Medulla oblongata (tissue), 1 donor: ENCODE measurements around the gene LGALS12.
"Not testable (repeated sequence)": the region's sequence is repeated elsewhere in the genome, so short reads cannot be mapped to it uniquely, and the experiment has no call there.

ENCODE experiments used
- DNase-seq: peaks from one replicate; pipeline ENCODE4 v3.0.0-alpha.2; 2015; ENCODE audit errors: extremely low spot score

Gene LGALS12

GRCh38 chr11:63532799-63533475 lies 27.1 kb downstream of the LGALS12 start:
- no peak for DNase-seq

GRCh38 chr11:63534076-63534475 lies 28.2 kb downstream of the LGALS12 start:
- DNase-seq = no peak

- DNase-seq = no peak
Measured at GRCh38 chr11:63534895-63535461, 29.1 kb downstream of the LGALS12 start.

GRCh38 chr11:63535734-63536133 lies 29.9 kb downstream of the LGALS12 start:
- DNase-seq = no peak

GRCh38 chr11:63536669-63537292 lies 30.9 kb downstream of the LGALS12 start, which contains the start of gene PLAAT4:
Gene PLAAT4 (plus strand): TSS chr11:63536808. CDS start chr11:63536869, 61 bp downstream.
- DNase-seq = peak; percentile 90

- DNase-seq = peak; percentile 88
Measured at GRCh38 chr11:63537293-63538101, 31.6 kb downstream of the LGALS12 start.

- not testable (repeated sequence) for DNase-seq
Measured at GRCh38 chr11:63542506-63542905, 36.6 kb downstream of the LGALS12 start.

GRCh38 chr11:63543711-63544110 lies 37.8 kb downstream of the LGALS12 start:
- no peak for DNase-seq

GRCh38 chr11:63547061-63547460 lies 41.2 kb downstream of the LGALS12 start:
- no peak for DNase-seq

GRCh38 chr11:63548178-63548577 lies 42.3 kb downstream of the LGALS12 start:
- DNase-seq = no peak

GRCh38 chr11:63549411-63549810 lies 43.5 kb downstream of the LGALS12 start:
- peak; percentile 63 for DNase-seq

- not testable (repeated sequence) for DNase-seq
Measured at GRCh38 chr11:63550156-63550700, 44.3 kb downstream of the LGALS12 start.

GRCh38 chr11:63551091-63551888 lies 45.4 kb downstream of the LGALS12 start:
- DNase-seq = no peak

GRCh38 chr11:63551889-63552266 lies 46.0 kb downstream of the LGALS12 start:
- DNase-seq = no peak

GRCh38 chr11:63552921-63553320 lies 47.0 kb downstream of the LGALS12 start:
- DNase-seq = no peak

GRCh38 chr11:63553759-63554158 lies 47.9 kb downstream of the LGALS12 start:
- DNase-seq = no peak

- DNase-seq = no peak
Measured at GRCh38 chr11:63554877-63555223, 49.0 kb downstream of the LGALS12 start.

- DNase-seq = no peak
Measured at GRCh38 chr11:63556404-63557013, 50.6 kb downstream of the LGALS12 start.

- no peak for DNase-seq
Measured at GRCh38 chr11:63557570-63557969, 51.7 kb downstream of the LGALS12 start.

- no peak for DNase-seq
Measured at GRCh38 chr11:63558459-63559157, 52.7 kb downstream of the LGALS12 start.
